ENCODE results near the gene OR5B21.

GRCh38 chr11:58497951-58498350, 10.0 kb downstream of the OR5B21 start:
- no peak for TF ChIP-seq CTCF (IDR thresholded peaks at IDR 0.05)
- TF ChIP-seq POLR2A (IDR thresholded peaks at IDR 0.05) = no peak
